K562 (cell line): ENCODE results near the gene AKT3. TPM values are rescaled to one million over a fixed set of nuclear protein-coding genes. Genes with fewer than 3 reads are reported as not detected.

Experiments used
- ATAC-seq: fragments of 200-7000 bp; cut with Tn5 transposase; 3 replicates; pipeline ENCODE4 v1.9.1; 2020; ENCODE audit warnings: moderate library complexity
- BruUV-seq: library from RNA; stranded (reverse); fragments of 400-500 nt; replicated peaks from 2 replicates; lab custom pipeline; 2021; lab: Mats Ljungman, UMichigan
- CTCF ChIA-PET: fragments of 300-600 bp; formaldehyde crosslinking; extraction: SDS; loops from one replicate; lab custom pipeline; 2021; ENCODE audit warnings: low intra/inter-chr PET ratio; lab: Yijun Ruan, JAX
- POLR2A ChIA-PET: fragments of 300-600, 350-650 bp; sonication (Branson Sonifier 250); formaldehyde crosslinking; extraction: SDS; loops from one replicate; lab custom pipeline; 2021; ENCODE audit warnings: antibody characterized with exemption, inconsistent platforms; lab: Yijun Ruan, JAX
- DNase-seq, 4 experiments: peaks; one replicate each; pipeline versions ENCODE4 v3.0.0 to v3.0.0-alpha.2; 2011 to 2018; ENCODE audit warnings: low spot score in 3 of 4, mixed read lengths in 3 of 4; ENCODE audit errors: extremely low read depth in 1 of 4
- FAIRE-seq: peaks from 2 replicates; lab custom pipeline; 2011; peaks lifted over from hg19 to GRCh38; lab: Jason Lieb, UNC
- H2AFZ ChIP-seq: 2 replicates; pipeline ENCODE4 v1.6.0; 2011; ENCODE audit warnings: low read depth, low read length, control low read depth, inconsistent platforms
- H3K27ac ChIP-seq: fragments of 200-600 bp; 3 replicates; pipeline ENCODE4 v1.8.0; 2011; ENCODE audit warnings: low read depth, mild to moderate bottlenecking, control low read depth, inconsistent platforms, low read length, moderate library complexity, mixed read lengths; ENCODE audit errors: extremely low read depth
- H3K27me3 ChIP-seq, 2 experiments: fragments of 300-600 bp in 1 of 2; 2 replicates in 1 of 2; 3 replicates in 1 of 2; pipeline versions ENCODE4 v1.6.0 to v1.8.0; 2011; ENCODE audit warnings: inconsistent platforms in 2 of 2, low read length in 2 of 2, mild to moderate bottlenecking in 1 of 2, mixed read lengths in 1 of 2, moderate library complexity in 1 of 2; ENCODE audit not compliant: control insufficient read depth in 2 of 2, insufficient read depth in 2 of 2
- H3K36me3 ChIP-seq: fragments of 300-600 bp; 3 replicates; pipeline ENCODE4 v1.8.0; 2011; ENCODE audit warnings: mild to moderate bottlenecking, low read length, inconsistent platforms; ENCODE audit not compliant: control insufficient read depth, insufficient read depth
- H3K4me1 ChIP-seq, 2 experiments: fragments of 200-600 bp in 1 of 2; replicated peaks in 1 of 2; 2 replicates in 1 of 2; 3 replicates in 1 of 2; pipeline versions ENCODE4 v1.5.1 to v1.8.0; 2011; ENCODE audit warnings: inconsistent platforms in 2 of 2, low read length in 2 of 2, mild to moderate bottlenecking in 1 of 2, mixed read lengths in 1 of 2, moderate library complexity in 1 of 2; ENCODE audit not compliant: control insufficient read depth in 2 of 2, insufficient read depth in 2 of 2
- H3K4me2 ChIP-seq: 2 replicates; pipeline ENCODE4 v1.6.1; 2011; ENCODE audit warnings: low read length, control low read depth, inconsistent platforms, mixed read lengths; ENCODE audit not compliant: insufficient read depth
- H3K4me3 ChIP-seq: fragments of 200-600 bp; sonication (generic), shearing (Covaris generic); 2 replicates; pipeline ENCODE4 v1.5.1; 2016; ENCODE audit warnings: control low read depth, inconsistent platforms
- H3K79me2 ChIP-seq: fragments of 200-600 bp; 3 replicates; pipeline ENCODE4 v1.8.0; 2011; ENCODE audit warnings: low read length, inconsistent platforms; ENCODE audit not compliant: control insufficient read depth, insufficient read depth
- H3K9ac ChIP-seq, 2 experiments: 2 replicates each; pipeline versions ENCODE4 v1.6.0 to v1.6.1; 2011; ENCODE audit warnings: low read depth in 2 of 2, low read length in 2 of 2, control low read depth in 1 of 2, inconsistent platforms in 1 of 2, mild to moderate bottlenecking in 1 of 2, mixed read lengths in 1 of 2; ENCODE audit not compliant: insufficient read depth in 1 of 2
- H3K9me1 ChIP-seq: one replicate; pipeline ENCODE4 v1.6.0; 2011; ENCODE audit warnings: inconsistent platforms, mild to moderate bottlenecking, low read length, moderate library complexity; ENCODE audit not compliant: control insufficient read depth, insufficient read depth
- H3K9me3 ChIP-seq: replicated peaks from 2 replicates; pipeline ENCODE4 v1.5.1; 2011; ENCODE audit warnings: low read depth, low read length, inconsistent platforms; ENCODE audit not compliant: control insufficient read depth, insufficient read depth
- H4K20me1 ChIP-seq: replicated peaks from 2 replicates; pipeline ENCODE4 v1.6.1; 2011; ENCODE audit warnings: low read length, inconsistent platforms, mixed read lengths; ENCODE audit not compliant: control insufficient read depth, insufficient read depth
- CREM ChIP-seq: IDR thresholded peaks from 2 replicates; pipeline ENCODE4 v1.6.1; 2014; ENCODE audit warnings: antibody characterized with exemption, low read depth
- FOXA3 ChIP-seq, 2 experiments: fragments of 450-650 bp in 1 of 2; sonication (generic) in 1 of 2; formaldehyde crosslinking; IDR thresholded peaks in 1 of 2; conservative IDR thresholded peaks in 1 of 2; 2 replicates each; pipeline versions ENCODE4 v1.4.0 to v1.8.0; 2020 to 2022; ENCODE audit warnings: mild to moderate bottlenecking in 2 of 2, missing genetic modification reagents in 1 of 2
- KAT8 ChIP-seq: fragments of 450-650 bp; IDR thresholded peaks from 2 replicates; pipeline ENCODE4 v1.6.1; 2016; ENCODE audit warnings: low read depth, mild to moderate bottlenecking
- KLF1 ChIP-seq: fragments of 450-650 bp; IDR thresholded peaks from 2 replicates; pipeline ENCODE4 v1.6.1; 2016; ENCODE audit warnings: missing genetic modification characterization, missing compliant biosample characterization
- PHF8 ChIP-seq: fragments of 200-600 bp; sonication (generic); IDR thresholded peaks from 2 replicates; pipeline ENCODE4 v1.6.1; 2012; ENCODE audit warnings: mixed run types, mild to moderate bottlenecking, inconsistent platforms, low read length, moderate library complexity, borderline replicate concordance
- RFX1 ChIP-seq: fragments of 450-650 bp; IDR thresholded peaks from 2 replicates; pipeline ENCODE4 v1.6.1; 2016; ENCODE audit warnings: mild to moderate bottlenecking, moderate library complexity
- SMAD3 ChIP-seq: fragments of 450-650 bp; formaldehyde crosslinking; conservative IDR thresholded peaks from 2 replicates; pipeline ENCODE4 v1.4.0; 2020; ENCODE audit warnings: mild to moderate bottlenecking
- WGBS: fragments of 100-300 bp; shearing (Covaris generic); methylation state at CpG from one replicate; pipeline ENCODE4 v1.1.6; 2016; ENCODE audit warnings: low coverage, mixed read lengths; ENCODE audit not compliant: insufficient coverage; ENCODE audit errors: missing lambda C conversion rate; 5-methylcytosine and 5-hydroxymethylcytosine counted together
- in situ Hi-C: fragments of 300-500 bp; cut with MboI; formaldehyde crosslinking; loops from 4 replicates; pipeline ENCODE4 v1.15.0; 2018; ENCODE audit warnings: inconsistent platforms, mixed read lengths
- intact Hi-C: fragments of 100-400 bp; cut with micrococcal nuclease; formaldehyde crosslinking; loops from 2 replicates; pipeline ENCODE4 v1.14.2; 2022
- polyA plus RNA-seq, 8 experiments: library from polyadenylated mRNA; depleted of rRNA in 4 of 8; stranded (reverse) in 5 of 8; unstranded in 3 of 8; fragments of >200 nt; fragmentation: Nextera tagmentation in 2 of 8; fragmentation: Illumina TruSeq in 1 of 8; extraction: Ambion mirVana in 2 of 8; extraction: Trizol in 1 of 8; gene quantifications; 2 replicates each; pipeline versions ENCODE4 v1.2.1 to v1.2.3, GENCODE V29; 2011 to 2014; ENCODE audit warnings: inconsistent platforms in 1 of 8, missing spikeins in 1 of 8
- total RNA-seq, 7 experiments: library from RNA; depleted of rRNA in 6 of 7; stranded (reverse); fragments of >200 nt in 6 of 7; fragmentation: Illumina TruSeq in 2 of 7; extraction: Trizol in 2 of 7; gene quantifications; 2 replicates each; pipeline versions ENCODE4 v1.2.1 to v1.2.3, GENCODE V29; 2011 to 2021; ENCODE audit warnings: low replicate concordance in 1 of 7

Gene AKT3
- total and polyA plus RNA-seq, 9 of the 15 experiments (the other 6 are each of a cell fraction or from before 2014, with no cell fraction given): 0.04 to 0.54 (median 0.18) TPM; not detected in 1

GRCh38 chr1:243507001-243507671 lies 342.9 kb downstream of the AKT3 start:
- Histone ChIP-seq H3K27ac (no peak overlapping the region), H3K79me2 (no peaks in the 10 kb centered on the region), H2AFZ (no peak overlapping the region), H3K4me1 (peaks cover 0 to 16% of the 10 kb centered on the region in 2 experiments; a peak in 3 of 5 replicates), H3K9me3 (no peaks in the 10 kb centered on the region), H3K9ac (no peak overlapping the region), H3K4me3 (no peak overlapping the region), H3K36me3 (no peaks in the 10 kb centered on the region), H3K27me3 (peaks cover 12 to 35% of the 10 kb centered on the region in 2 experiments; a peak in 4 of 5 replicates), H3K4me2 (no peak overlapping the region), H4K20me1 (no peaks in the 10 kb centered on the region), H3K9me1 (no peaks in the 10 kb centered on the region)
- intact Hi-C loops: no loop called here
- ATAC-seq (no peak), DNase-seq (peak in 1 of 4 experiments; percentile 6), FAIRE-seq (no peak)
- WGBS: 7% methylated on average over 5 of the region's 5 CpGs
- BruUV-seq: no TSS peak
- in situ Hi-C loops: no loop called here
- CTCF ChIA-PET: no interaction called here
- TF ChIP-seq RFX1 (no peak), FOXA3 (CRISPR knock-in tag; conservative IDR thresholded peaks at IDR 0.05 in 1 of 2, IDR thresholded peaks at IDR 0.05 in 1 of 2) (0 out of 4 replicates have a peak, but pooled peaks of 1 of the 2 experiments have one; percentile 37)
- POLR2A ChIA-PET: interaction anchor here (0.6 to 1.8 kb wide), 3 partner anchors 13 to 20 kb away, joined by 3 to 5 read pairs (median 3); no protein-coding TSS in a partner anchor

GRCh38 chr1:243505986-243506689 lies 343.9 kb downstream of the AKT3 start:
- Histone ChIP-seq H3K9ac (no peak overlapping the region), H3K4me3 (no peak overlapping the region), H4K20me1 (no peaks in the 10 kb centered on the region), H3K27ac (no peak overlapping the region), H3K9me3 (no peaks in the 10 kb centered on the region), H3K4me1 (peaks cover 0 to 16% of the 10 kb centered on the region in 2 experiments; a peak in 3 of 5 replicates), H3K27me3 (peaks cover 12 to 33% of the 10 kb centered on the region in 2 experiments), H3K36me3 (no peaks in the 10 kb centered on the region), H3K4me2 (peak overlapping the region; percentile 29; the same call in 1 of the 2 replicates), H3K9me1 (no peaks in the 10 kb centered on the region), H3K79me2 (no peaks in the 10 kb centered on the region), H2AFZ (peak overlapping the region; percentile 72)
- no TSS peak for BruUV-seq
- peak; percentile 30 to 64 (median 46) for DNase-seq
- WGBS: 4% methylated on average over 10 of the region's 10 CpGs
- in situ Hi-C loops (no loop called here), intact Hi-C loops (no loop called here)
- ChIA-PET CTCF (no interaction called here), POLR2A (interaction anchor here (0.7 to 1.8 kb wide), 2 partner anchors 14 to 37 kb away, joined by 3 to 5 read pairs; no protein-coding TSS in a partner anchor)
- peak; percentile 82 for FAIRE-seq
- ATAC-seq: peak; percentile 84
- TF ChIP-seq KLF1 (tag) (no peak), KAT8 (no peak), PHF8 (no peak), SMAD3 (CRISPR knock-in tag) (0 out of 2 replicates have a peak, but pooled peaks have one; percentile 39), CREM (peak; percentile 41; the same call in 1 of the 2 replicates)
